CD4-positive, alpha-beta memory T cell (primary cell): ENCODE measurements around the gene KRT7. TPM values are rescaled to one million over a fixed set of nuclear protein-coding genes. Genes with fewer than 3 reads are reported as not detected.

Source experiments
- CTCF ChIA-PET: fragments of 350-600 bp; sonication (Branson Sonifier 250); formaldehyde crosslinking; loops from one replicate; lab custom pipeline; 2021; ENCODE audit warnings: inconsistent platforms; ENCODE audit not compliant: partially characterized antibody; lab: Charles Lee
- POLR2A ChIA-PET: fragments of 350-600 bp; sonication (Branson Sonifier 250); formaldehyde crosslinking; loops from one replicate; lab custom pipeline; 2021; ENCODE audit not compliant: partially characterized antibody; lab: Charles Lee
- DNase-seq, 5 donors: peaks; one replicate each; pipeline versions ENCODE4 v3.0.0 to v3.0.0-alpha.2; 2020 to 2022; ENCODE audit warnings: mixed read lengths in 1 of 5
- H3K27ac ChIP-seq: one replicate; pipeline ENCODE4 v1.7.0; 2013; ENCODE audit warnings: low read depth, low read length
- H3K27me3 ChIP-seq: 2 replicates; pipeline ENCODE4 v1.7.0; 2013; ENCODE audit warnings: mild to moderate bottlenecking, low read length, moderate library complexity; ENCODE audit not compliant: insufficient read depth
- H3K36me3 ChIP-seq: 2 replicates; pipeline ENCODE4 v1.7.0; 2013; ENCODE audit warnings: mild to moderate bottlenecking, low read length, moderate library complexity; ENCODE audit not compliant: insufficient read depth
- H3K4me1 ChIP-seq: 2 replicates; pipeline ENCODE4 v1.7.0; 2013; ENCODE audit warnings: mild to moderate bottlenecking, low read length, moderate library complexity; ENCODE audit not compliant: insufficient read depth
- H3K4me3 ChIP-seq, 2 donors: one replicate each; pipeline ENCODE4 v1.7.0; 2013; ENCODE audit warnings: low read length in 2 of 2, mild to moderate bottlenecking in 1 of 2
- H3K9me3 ChIP-seq, 2 donors: one replicate each; pipeline ENCODE4 v1.7.0; 2013; ENCODE audit warnings: low read length in 2 of 2, control low read depth in 1 of 2; ENCODE audit not compliant: control insufficient read depth in 1 of 2
- H3K27ac Mint-ChIP-seq, 7 donors: one replicate each; pipeline ENCODE4 v1.8.0; 2020 to 2021; ENCODE audit warnings: mixed read lengths in 7 of 7, mild to moderate bottlenecking in 6 of 7, inconsistent platforms in 3 of 7, moderate library complexity in 3 of 7
- H3K27me3 Mint-ChIP-seq, 2 donors: one replicate each; pipeline ENCODE4 v1.8.0; 2020 to 2021; ENCODE audit warnings: mixed read lengths in 2 of 2
- H3K36me3 Mint-ChIP-seq, 2 donors: one replicate each; pipeline ENCODE4 v1.8.0; 2020 to 2021; ENCODE audit warnings: mixed read lengths in 2 of 2, inconsistent platforms in 1 of 2, mild to moderate bottlenecking in 1 of 2
- H3K4me1 Mint-ChIP-seq, 4 donors: one replicate each; pipeline ENCODE4 v1.8.0; 2020 to 2021; ENCODE audit warnings: mixed read lengths in 4 of 4, mild to moderate bottlenecking in 1 of 4
- H3K4me3 Mint-ChIP-seq, 8 donors: one replicate each; pipeline ENCODE4 v1.8.0; 2020 to 2021; ENCODE audit warnings: mixed read lengths in 8 of 8, mild to moderate bottlenecking in 7 of 8, moderate library complexity in 6 of 8, inconsistent platforms in 3 of 8
- H3K9me3 Mint-ChIP-seq, 8 donors: one replicate each; pipeline ENCODE4 v1.8.0; 2020 to 2021; ENCODE audit warnings: mixed read lengths in 8 of 8, mild to moderate bottlenecking in 5 of 8, inconsistent platforms in 3 of 8, moderate library complexity in 1 of 8
- intact Hi-C: fragments of 100-400 bp; cut with micrococcal nuclease; formaldehyde crosslinking; loops from one replicate; pipeline ENCODE4 v1.15.1; 2023
- polyA plus RNA-seq, 2 donors: library from polyadenylated mRNA; unstranded; fragments of 300-500 nt; fragmentation: Illumina TruSeq; gene quantifications; one replicate each; pipeline ENCODE4 v1.2.3, GENCODE V29; 2021
- total RNA-seq, 2 experiments: library from RNA; stranded (reverse); gene quantifications; one replicate each; pipeline ENCODE4 v1.2.3, GENCODE V29; 2021

The KRT7 gene
- total RNA-seq (not detected), polyA plus RNA-seq (not detected)

DNA sequence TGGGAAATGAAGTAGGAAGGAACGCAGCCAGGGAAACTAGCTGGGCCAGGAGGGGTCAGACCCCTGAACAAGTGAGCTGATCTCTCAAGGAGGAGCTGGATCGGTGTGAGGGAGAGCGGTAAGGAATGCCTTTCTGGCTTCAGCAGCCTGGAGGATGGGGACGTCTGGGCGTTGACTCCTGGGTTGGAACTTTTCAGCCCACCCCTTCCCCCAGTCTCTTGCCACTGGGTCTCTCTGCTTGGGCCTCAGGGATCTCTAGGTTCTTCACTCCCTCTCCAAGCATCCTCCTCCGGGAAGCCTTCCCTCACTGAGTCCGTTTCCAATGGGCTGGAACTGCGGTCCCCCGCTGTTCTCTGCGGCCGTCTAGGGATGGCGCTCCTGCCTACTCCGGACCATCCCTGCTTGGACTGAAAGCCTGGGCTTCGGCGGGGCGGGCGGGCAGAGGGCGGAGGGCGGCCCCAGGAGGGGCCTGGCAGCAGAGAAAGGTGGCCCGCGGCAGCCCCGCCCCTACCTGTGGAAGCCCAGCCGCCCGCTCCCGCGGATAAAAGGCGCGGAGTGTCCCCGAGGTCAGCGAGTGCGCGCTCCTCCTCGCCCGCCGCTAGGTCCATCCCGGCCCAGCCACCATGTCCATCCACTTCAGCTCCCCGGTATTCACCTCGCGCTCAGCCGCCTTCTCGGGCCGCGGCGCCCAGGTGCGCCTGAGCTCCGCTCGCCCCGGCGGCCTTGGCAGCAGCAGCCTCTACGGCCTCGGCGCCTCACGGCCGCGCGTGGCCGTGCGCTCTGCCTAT is at the start of gene KRT7:
KRT7 (plus strand) TSS at position 570 of the 788 bp plus-strand sequence; CDS start at position 624, 54 bp downstream.
- Histone ChIP-seq H3K27me3 (peaks cover 6% of the 10 kb centered on the region), H3K4me1 (no peaks in the 10 kb centered on the region), H3K4me3 (no peak within 1 kb of the TSS), H3K9me3 (no peaks in the 10 kb centered on the region), H3K36me3 (no peaks in the 10 kb centered on the region), H3K27ac (no peak within 1 kb of the TSS)
- Mint-ChIP-seq H3K36me3 (no peaks in the 10 kb centered on the region), H3K27me3 (peaks cover 48 to 50% of the 10 kb centered on the region in 2 donors), H3K4me3 (peak within 1 kb of the TSS in 2 of 8 donors; percentile 12 to 60), H3K4me1 (no peaks in the 10 kb centered on the region), H3K27ac (no peak within 1 kb of the TSS), H3K9me3 (no peaks in the 10 kb centered on the region)
- DNase-seq, result no peak
- intact Hi-C loops, result no loop called here
- CTCF ChIA-PET, result no interaction called here
- POLR2A ChIA-PET, result no interaction called here

- Histone ChIP-seq H3K36me3 (no peaks in the 10 kb centered on the region), H3K4me3 (no peak overlapping the region), H3K9me3 (no peaks in the 10 kb centered on the region), H3K27me3 (no peaks in the 10 kb centered on the region), H3K27ac (no peak overlapping the region), H3K4me1 (no peaks in the 10 kb centered on the region)
- DNase-seq, result no peak
- POLR2A ChIA-PET, result no interaction called here
- Mint-ChIP-seq H3K36me3 (no peaks in the 10 kb centered on the region), H3K9me3 (no peaks in the 10 kb centered on the region), H3K4me3 (no peak overlapping the region), H3K4me1 (peaks cover 2 to 5% (median 4%) of the 10 kb centered on the region in 4 donors), H3K27me3 (no peaks in the 10 kb centered on the region), H3K27ac (no peak overlapping the region)
- intact Hi-C loops, result no loop called here
- CTCF ChIA-PET, result no interaction called here
Measured at GRCh38 chr12:52183544-52183910, 49.5 kb upstream of the KRT7 start.

GRCh38 chr12:52183971-52184370 is 49.1 kb upstream of the KRT7 start:
- DNase-seq, result no peak
- Mint-ChIP-seq H3K4me3 (no peak overlapping the region), H3K4me1 (peaks cover 2 to 5% (median 4%) of the 10 kb centered on the region in 4 donors), H3K27me3 (no peaks in the 10 kb centered on the region), H3K36me3 (no peaks in the 10 kb centered on the region), H3K9me3 (no peaks in the 10 kb centered on the region), H3K27ac (no peak overlapping the region)
- H3K27ac ChIP-seq, result no peak overlapping the region
- no peaks in the 10 kb centered on the region for H3K27me3 ChIP-seq
- no peaks in the 10 kb centered on the region for H3K4me1 ChIP-seq
- H3K4me3 ChIP-seq, result no peak overlapping the region
- H3K9me3 ChIP-seq, result no peaks in the 10 kb centered on the region
- no peaks in the 10 kb centered on the region for H3K36me3 ChIP-seq
- intact Hi-C loops, result no loop called here
- CTCF ChIA-PET, result no interaction called here
- POLR2A ChIA-PET, result no interaction called here

GRCh38 chr12:52184813-52185212 is 48.2 kb upstream of the KRT7 start:
- H3K36me3 ChIP-seq, result no peaks in the 10 kb centered on the region
- no peaks in the 10 kb centered on the region for H3K9me3 ChIP-seq
- H3K36me3 Mint-ChIP-seq, result no peaks in the 10 kb centered on the region
- H3K4me3 Mint-ChIP-seq, result no peak overlapping the region
- intact Hi-C loops, result no loop called here
- DNase-seq, result no peak
- H3K9me3 Mint-ChIP-seq, result no peaks in the 10 kb centered on the region
- no peaks in the 10 kb centered on the region for H3K27me3 ChIP-seq
- no peak overlapping the region for H3K4me3 ChIP-seq
- ChIA-PET CTCF (interaction anchor here (0.9 kb wide), 1 partner anchor 94 kb away, joined by 3 read pairs; no protein-coding TSS in a partner anchor), POLR2A (no interaction called here)
- H3K27ac ChIP-seq, result no peak overlapping the region
- H3K4me1 Mint-ChIP-seq, result peaks cover 2 to 5% (median 4%) of the 10 kb centered on the region in 4 donors
- no peaks in the 10 kb centered on the region for H3K4me1 ChIP-seq
- peak overlapping the region in 2 of 7 donors; percentile 14 to 24 for H3K27ac Mint-ChIP-seq
- no peaks in the 10 kb centered on the region for H3K27me3 Mint-ChIP-seq

DNA sequence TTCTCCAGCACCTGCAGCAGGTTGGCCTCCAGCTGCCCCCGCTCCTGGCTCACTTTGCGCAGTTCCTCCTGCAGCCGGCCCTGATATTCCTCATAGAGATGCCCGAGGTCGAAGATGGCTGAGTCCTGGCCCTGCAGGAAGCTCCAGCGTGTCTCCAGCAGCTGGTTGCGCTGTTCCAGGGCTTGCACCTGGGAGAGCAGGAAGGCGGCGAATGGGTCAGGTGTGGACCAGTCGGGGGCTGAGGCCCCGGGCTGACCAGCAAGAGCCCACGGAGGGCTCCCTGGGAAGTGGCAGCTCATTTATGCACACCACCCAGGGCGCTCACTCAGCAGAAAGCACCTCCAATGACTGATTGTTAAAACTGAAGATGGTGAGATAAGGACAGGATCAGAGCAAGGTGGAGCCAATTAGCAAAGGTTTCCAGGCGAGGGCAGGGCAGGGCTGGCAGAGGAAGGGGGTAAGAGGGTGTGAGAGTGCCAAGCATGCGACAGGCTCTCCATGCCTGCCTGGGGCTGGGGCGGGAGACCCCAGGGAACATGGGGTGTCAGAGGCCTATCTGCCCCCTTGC is 47.6 kb upstream of the KRT7 start:
- no peaks in the 10 kb centered on the region for H3K27me3 Mint-ChIP-seq
- no peaks in the 10 kb centered on the region for H3K36me3 ChIP-seq
- H3K4me1 Mint-ChIP-seq, result peaks cover 2 to 5% (median 4%) of the 10 kb centered on the region in 4 donors
- H3K27me3 ChIP-seq, result no peaks in the 10 kb centered on the region
- H3K36me3 Mint-ChIP-seq, result no peaks in the 10 kb centered on the region
- intact Hi-C loops, result no loop called here
- H3K9me3 ChIP-seq, result no peaks in the 10 kb centered on the region
- H3K4me3 Mint-ChIP-seq, result no peak overlapping the region
- H3K4me3 ChIP-seq, result no peak overlapping the region
- peak overlapping the region in 1 of 7 donors; percentile 54 for H3K27ac Mint-ChIP-seq
- DNase-seq, result no peak
- POLR2A ChIA-PET, result no interaction called here
- H3K9me3 Mint-ChIP-seq, result no peaks in the 10 kb centered on the region
- no peaks in the 10 kb centered on the region for H3K4me1 ChIP-seq
- CTCF ChIA-PET, result interaction anchor here (0.9 kb wide), 1 partner anchor 94 kb away, joined by 3 read pairs; no protein-coding TSS in a partner anchor
- no peak overlapping the region for H3K27ac ChIP-seq

DNA sequence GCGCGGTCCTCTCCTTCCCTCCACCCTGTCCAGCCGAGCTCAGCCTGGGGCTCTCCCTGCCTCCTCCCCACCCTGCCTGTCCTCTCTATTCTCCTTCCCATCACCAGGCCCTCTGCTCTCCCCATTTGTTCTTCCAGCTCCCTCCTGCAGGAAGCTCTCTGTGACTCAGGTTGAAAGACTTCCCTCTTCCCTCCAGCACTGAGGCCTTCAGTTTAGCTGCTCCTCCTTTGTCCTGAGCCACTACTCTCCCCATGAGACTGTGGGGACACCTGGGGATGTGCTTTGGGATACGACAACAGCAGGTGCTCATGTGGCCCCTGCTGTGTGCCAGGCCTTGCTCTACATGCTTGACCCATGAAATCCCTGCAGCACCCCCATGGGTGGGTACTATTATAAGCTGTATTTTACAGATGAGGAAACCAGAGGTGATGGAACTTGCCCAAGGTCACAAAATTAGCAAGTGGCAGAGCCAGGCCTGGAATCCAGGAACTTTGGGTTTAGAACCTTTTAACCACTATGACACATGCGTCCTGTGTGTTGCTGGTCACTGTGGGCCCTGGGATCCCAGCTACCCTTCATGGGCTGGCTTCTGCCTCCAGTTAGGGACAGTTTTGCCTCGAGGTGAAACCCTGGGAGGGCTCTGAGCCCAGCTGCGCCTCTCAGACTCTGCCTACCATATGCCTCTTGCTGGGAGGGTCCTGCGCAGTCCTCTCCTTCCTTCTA is 46.8 kb upstream of the KRT7 start:
- no peaks in the 10 kb centered on the region for H3K36me3 ChIP-seq
- Mint-ChIP-seq H3K9me3 (no peaks in the 10 kb centered on the region), H3K36me3 (no peaks in the 10 kb centered on the region), H3K4me1 (peaks cover 2 to 5% (median 4%) of the 10 kb centered on the region in 4 donors), H3K27me3 (no peaks in the 10 kb centered on the region), H3K4me3 (no peak overlapping the region), H3K27ac (peak overlapping the region in 1 of 7 donors; percentile 27)
- no peaks in the 10 kb centered on the region for H3K9me3 ChIP-seq
- H3K27ac ChIP-seq, result no peak overlapping the region
- POLR2A ChIA-PET, result no interaction called here
- intact Hi-C loops, result no loop called here
- CTCF ChIA-PET, result no interaction called here
- H3K4me1 ChIP-seq, result no peaks in the 10 kb centered on the region
- no peak for DNase-seq
- no peaks in the 10 kb centered on the region for H3K27me3 ChIP-seq
- no peak overlapping the region for H3K4me3 ChIP-seq

DNA sequence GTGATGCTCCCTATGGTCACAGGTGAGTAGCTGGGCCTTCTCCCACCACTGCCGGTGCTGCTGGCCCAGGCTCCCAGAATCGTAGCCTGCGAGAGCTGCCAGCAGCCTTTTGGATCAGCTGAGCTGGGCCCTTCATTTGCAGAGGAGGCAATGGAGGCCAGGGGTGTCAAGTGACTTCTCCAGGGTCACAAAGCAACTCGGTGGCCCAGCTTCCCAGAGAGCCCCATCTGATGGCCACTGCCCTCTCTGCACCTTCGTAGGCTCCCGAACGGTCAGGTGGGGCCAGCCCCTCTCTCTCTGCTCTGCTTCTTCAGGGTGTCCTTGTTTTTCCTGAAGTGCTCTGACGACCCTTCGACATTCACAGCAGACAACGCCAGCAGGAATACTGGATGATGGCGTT is 45.8 kb upstream of the KRT7 start:
- Histone ChIP-seq H3K9me3 (no peaks in the 10 kb centered on the region), H3K27me3 (no peaks in the 10 kb centered on the region), H3K36me3 (no peaks in the 10 kb centered on the region), H3K27ac (no peak overlapping the region), H3K4me1 (no peaks in the 10 kb centered on the region), H3K4me3 (no peak overlapping the region)
- H3K36me3 Mint-ChIP-seq, result no peaks in the 10 kb centered on the region
- no peak overlapping the region for H3K4me3 Mint-ChIP-seq
- ChIA-PET POLR2A (no interaction called here), CTCF (no interaction called here)
- H3K4me1 Mint-ChIP-seq, result peaks cover 2 to 5% (median 4%) of the 10 kb centered on the region in 4 donors
- no peaks in the 10 kb centered on the region for H3K27me3 Mint-ChIP-seq
- H3K9me3 Mint-ChIP-seq, result no peaks in the 10 kb centered on the region
- DNase-seq, result no peak
- intact Hi-C loops, result no loop called here
- no peak overlapping the region for H3K27ac Mint-ChIP-seq
